ENCODE data around the gene FOXK1.

The FOXK1 gene

GRCh38 chr7:4714767-4715409, 32.8 kb downstream of the FOXK1 start:
- H3K4me3 ChIP-seq (ENCODE audit: low read depth, low read length), result no peak overlapping the region
- DNase-seq (ENCODE audit: low read depth), result no peak

- H3K4me3 ChIP-seq (ENCODE audit: low read depth, low read length), result no peak overlapping the region
These were observed 33.3 kb downstream of the FOXK1 start for GRCh38 chr7:4715410-4715776.

GRCh38 chr7:4716946-4717795, 35.1 kb downstream of the FOXK1 start:
- no peak overlapping the region for H3K4me3 ChIP-seq (ENCODE audit: low read depth, low read length)
- no peak for DNase-seq (ENCODE audit: low read depth)

More at GRCh38 chr7:4715410-4715776, 33.3 kb downstream of the FOXK1 start:
- DNase-seq (ENCODE audit: low read depth), result peak; percentile 39

GRCh38 chr7:4718075-4718474, 36.0 kb downstream of the FOXK1 start:
- no peak for DNase-seq (ENCODE audit: low read depth)
- no peak overlapping the region for H3K4me3 ChIP-seq (ENCODE audit: low read depth, low read length)

GRCh38 chr7:4720225-4720624, 38.1 kb downstream of the FOXK1 start:
- no peak overlapping the region for H3K4me3 ChIP-seq (ENCODE audit: low read depth, low read length)
- no peak for DNase-seq (ENCODE audit: low read depth)

- no peak overlapping the region for H3K4me3 ChIP-seq (ENCODE audit: low read depth, low read length)
- no peak for DNase-seq (ENCODE audit: low read depth)
These were observed 40.2 kb downstream of the FOXK1 start for GRCh38 chr7:4722308-4722707.

GRCh38 chr7:4722960-4723630, 41.0 kb downstream of the FOXK1 start:
- no peak for DNase-seq (ENCODE audit: low read depth)
- H3K4me3 ChIP-seq (ENCODE audit: low read depth, low read length), result no peak overlapping the region

GRCh38 chr7:4724648-4725013, 42.5 kb downstream of the FOXK1 start:
- DNase-seq (ENCODE audit: low read depth), result no peak
- H3K4me3 ChIP-seq (ENCODE audit: low read depth, low read length), result peak overlapping the region; percentile 37

- DNase-seq (ENCODE audit: low read depth), result peak; percentile 73
- H3K4me3 ChIP-seq (ENCODE audit: low read depth, low read length), result peak overlapping the region; percentile 37
These were observed 43.1 kb downstream of the FOXK1 start for GRCh38 chr7:4725014-4725849.

- DNase-seq (ENCODE audit: low read depth), result no peak
- H3K4me3 ChIP-seq (ENCODE audit: low read depth, low read length), result peak overlapping the region; percentile 37
These were observed 43.9 kb downstream of the FOXK1 start for GRCh38 chr7:4725850-4726450.

GRCh38 chr7:4726566-4726965, 44.5 kb downstream of the FOXK1 start:
- no peak for DNase-seq (ENCODE audit: low read depth)
- H3K4me3 ChIP-seq (ENCODE audit: low read depth, low read length), result no peak overlapping the region

- no peak for DNase-seq (ENCODE audit: low read depth)
- H3K4me3 ChIP-seq (ENCODE audit: low read depth, low read length), result no peak overlapping the region
These were observed 46.0 kb downstream of the FOXK1 start for GRCh38 chr7:4727914-4728705.

GRCh38 chr7:4729266-4729665, 47.2 kb downstream of the FOXK1 start:
- H3K4me3 ChIP-seq (ENCODE audit: low read depth, low read length), result no peak overlapping the region
- no peak for DNase-seq (ENCODE audit: low read depth)

- no peak overlapping the region for H3K4me3 ChIP-seq (ENCODE audit: low read depth, low read length)
- no peak for DNase-seq (ENCODE audit: low read depth)
These were observed 48.2 kb downstream of the FOXK1 start for GRCh38 chr7:4730276-4730675.

GRCh38 chr7:4730971-4731370, 48.9 kb downstream of the FOXK1 start:
- no peak for DNase-seq (ENCODE audit: low read depth)
- no peak overlapping the region for H3K4me3 ChIP-seq (ENCODE audit: low read depth, low read length)

GRCh38 chr7:4731803-4732202, 49.7 kb downstream of the FOXK1 start:
- no peak overlapping the region for H3K4me3 ChIP-seq (ENCODE audit: low read depth, low read length)
- no peak for DNase-seq (ENCODE audit: low read depth)

- no peak for DNase-seq (ENCODE audit: low read depth)
- no peak overlapping the region for H3K4me3 ChIP-seq (ENCODE audit: low read depth, low read length)
These were observed 51.9 kb downstream of the FOXK1 start for GRCh38 chr7:4733936-4734528.

Measured in skeletal muscle cell (primary cell).